K562 (cell line): ENCODE results near the gene PIANP.

Experiments used
- ARID2 ChIP-seq: fragments of 450-650 bp; IDR thresholded peaks from 2 replicates; pipeline ENCODE4 v1.6.1; 2017; ENCODE audit warnings: antibody characterized with exemption, mild to moderate bottlenecking
- FOXJ2 ChIP-seq: fragments of 200-800 bp; sonication (Bioruptor generic); IDR thresholded peaks from 2 replicates; pipeline ENCODE4 v1.6.1; 2016; ENCODE audit warnings: missing genetic modification characterization, missing compliant biosample characterization
- GATAD2A ChIP-seq: fragments of 450-650 bp; IDR thresholded peaks from 2 replicates; pipeline ENCODE4 v1.6.1; 2017
- SMARCC2 ChIP-seq: fragments of 450-650 bp; IDR thresholded peaks from 2 replicates; pipeline ENCODE4 v1.6.1; 2017; ENCODE audit warnings: antibody characterized with exemption, moderate library complexity, mild to moderate bottlenecking, low read depth
- ZFP36 ChIP-seq: fragments of 150-350 bp; IDR thresholded peaks from 2 replicates; pipeline ENCODE4 v1.6.1; 2018; ENCODE audit warnings: low read length, low read depth; ENCODE audit not compliant: partially characterized antibody
- TF ChIP-seq, protein P1 (sequence below), 3 experiments: IDR thresholded peaks in 2 of 3; conservative IDR thresholded peaks in 1 of 3; 2 replicates each; pipeline ENCODE4 v1.5.1; 2011 to 2012; ENCODE audit warnings: low read length in 3 of 3, mild to moderate bottlenecking in 3 of 3, control low read depth in 2 of 3, improper control_type of control experiment in 1 of 3, inconsistent platforms in 1 of 3, low read depth in 1 of 3, mixed read lengths in 1 of 3, moderate library complexity in 1 of 3; ENCODE audit not compliant: insufficient read depth in 2 of 3
- TF ChIP-seq, protein P2 (sequence below), 2 experiments: fragments of 150-350 bp in 1 of 2; IDR thresholded peaks; 2 replicates each; pipeline ENCODE4 v1.6.1; 2012 to 2016; ENCODE audit warnings: low read depth in 2 of 2, low read length in 2 of 2, mild to moderate bottlenecking in 1 of 2, moderate library complexity in 1 of 2
- TF ChIP-seq, protein P3 (sequence below): sonication (generic); formaldehyde crosslinking; IDR thresholded peaks from 2 replicates; pipeline ENCODE4 v1.9.0; 2022; ENCODE audit warnings: mild to moderate bottlenecking, missing genetic modification reagents

DNA sequence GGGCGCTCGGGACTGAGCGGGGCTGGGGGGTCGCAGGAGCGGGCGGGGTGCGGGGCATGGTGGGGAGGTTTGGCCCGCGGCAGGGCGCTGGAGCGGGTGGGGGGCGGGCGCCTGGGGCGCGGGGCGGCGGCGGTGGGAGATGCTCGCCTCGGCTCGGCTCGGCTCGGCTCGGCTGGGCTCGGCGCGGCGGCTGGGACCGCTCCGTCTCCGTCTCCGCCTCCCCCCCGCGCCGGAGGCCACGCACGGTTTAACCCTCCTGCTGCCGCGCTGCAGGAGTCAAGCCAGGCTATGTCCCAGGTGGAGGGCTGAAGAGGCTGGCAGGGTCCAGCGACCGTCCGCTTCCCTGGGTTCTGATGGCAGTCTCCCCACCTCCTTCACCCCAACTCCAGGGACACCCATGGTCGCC, at the start of gene PIANP:
- no peak for TF ChIP-seq ZFP36
- no peak for TF ChIP-seq GATAD2A
- no peak for TF ChIP-seq FOXJ2 (tag)
- TF ChIP-seq, protein P1, sequence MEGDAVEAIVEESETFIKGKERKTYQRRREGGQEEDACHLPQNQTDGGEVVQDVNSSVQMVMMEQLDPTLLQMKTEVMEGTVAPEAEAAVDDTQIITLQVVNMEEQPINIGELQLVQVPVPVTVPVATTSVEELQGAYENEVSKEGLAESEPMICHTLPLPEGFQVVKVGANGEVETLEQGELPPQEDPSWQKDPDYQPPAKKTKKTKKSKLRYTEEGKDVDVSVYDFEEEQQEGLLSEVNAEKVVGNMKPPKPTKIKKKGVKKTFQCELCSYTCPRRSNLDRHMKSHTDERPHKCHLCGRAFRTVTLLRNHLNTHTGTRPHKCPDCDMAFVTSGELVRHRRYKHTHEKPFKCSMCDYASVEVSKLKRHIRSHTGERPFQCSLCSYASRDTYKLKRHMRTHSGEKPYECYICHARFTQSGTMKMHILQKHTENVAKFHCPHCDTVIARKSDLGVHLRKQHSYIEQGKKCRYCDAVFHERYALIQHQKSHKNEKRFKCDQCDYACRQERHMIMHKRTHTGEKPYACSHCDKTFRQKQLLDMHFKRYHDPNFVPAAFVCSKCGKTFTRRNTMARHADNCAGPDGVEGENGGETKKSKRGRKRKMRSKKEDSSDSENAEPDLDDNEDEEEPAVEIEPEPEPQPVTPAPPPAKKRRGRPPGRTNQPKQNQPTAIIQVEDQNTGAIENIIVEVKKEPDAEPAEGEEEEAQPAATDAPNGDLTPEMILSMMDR (IDR thresholded peaks at IDR 0.05 in 2 of 3, conservative IDR thresholded peaks at IDR 0.05 in 1 of 3; ENCODE audit: insufficient read depth in 2 of 3, low read depth in 1 of 3, low read length in 3 of 3) = no peak
- TF ChIP-seq, protein P2, sequence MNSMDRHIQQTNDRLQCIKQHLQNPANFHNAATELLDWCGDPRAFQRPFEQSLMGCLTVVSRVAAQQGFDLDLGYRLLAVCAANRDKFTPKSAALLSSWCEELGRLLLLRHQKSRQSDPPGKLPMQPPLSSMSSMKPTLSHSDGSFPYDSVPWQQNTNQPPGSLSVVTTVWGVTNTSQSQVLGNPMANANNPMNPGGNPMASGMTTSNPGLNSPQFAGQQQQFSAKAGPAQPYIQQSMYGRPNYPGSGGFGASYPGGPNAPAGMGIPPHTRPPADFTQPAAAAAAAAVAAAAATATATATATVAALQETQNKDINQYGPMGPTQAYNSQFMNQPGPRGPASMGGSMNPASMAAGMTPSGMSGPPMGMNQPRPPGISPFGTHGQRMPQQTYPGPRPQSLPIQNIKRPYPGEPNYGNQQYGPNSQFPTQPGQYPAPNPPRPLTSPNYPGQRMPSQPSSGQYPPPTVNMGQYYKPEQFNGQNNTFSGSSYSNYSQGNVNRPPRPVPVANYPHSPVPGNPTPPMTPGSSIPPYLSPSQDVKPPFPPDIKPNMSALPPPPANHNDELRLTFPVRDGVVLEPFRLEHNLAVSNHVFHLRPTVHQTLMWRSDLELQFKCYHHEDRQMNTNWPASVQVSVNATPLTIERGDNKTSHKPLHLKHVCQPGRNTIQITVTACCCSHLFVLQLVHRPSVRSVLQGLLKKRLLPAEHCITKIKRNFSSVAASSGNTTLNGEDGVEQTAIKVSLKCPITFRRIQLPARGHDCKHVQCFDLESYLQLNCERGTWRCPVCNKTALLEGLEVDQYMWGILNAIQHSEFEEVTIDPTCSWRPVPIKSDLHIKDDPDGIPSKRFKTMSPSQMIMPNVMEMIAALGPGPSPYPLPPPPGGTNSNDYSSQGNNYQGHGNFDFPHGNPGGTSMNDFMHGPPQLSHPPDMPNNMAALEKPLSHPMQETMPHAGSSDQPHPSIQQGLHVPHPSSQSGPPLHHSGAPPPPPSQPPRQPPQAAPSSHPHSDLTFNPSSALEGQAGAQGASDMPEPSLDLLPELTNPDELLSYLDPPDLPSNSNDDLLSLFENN (IDR thresholded peaks at IDR 0.05; ENCODE audit: low read depth in 2 of 2, low read length in 2 of 2) = no peak
- no peak for TF ChIP-seq SMARCC2
- TF ChIP-seq, protein P3, sequence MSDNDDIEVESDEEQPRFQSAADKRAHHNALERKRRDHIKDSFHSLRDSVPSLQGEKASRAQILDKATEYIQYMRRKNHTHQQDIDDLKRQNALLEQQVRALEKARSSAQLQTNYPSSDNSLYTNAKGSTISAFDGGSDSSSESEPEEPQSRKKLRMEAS (CRISPR knock-in tag) = no peak
- no peak for TF ChIP-seq ARID2
